Cardiac muscle cell (in vitro differentiated cells and primary cell): ENCODE results near the gene TMEM247. TPM values are rescaled to one million over a fixed set of nuclear protein-coding genes. Genes with fewer than 3 reads are reported as not detected.

ENCODE experiments used
- DNase-seq, 2 donors: peaks; one replicate each; pipeline versions ENCODE4 v3.0.0 to v3.0.0-alpha.2; 2010 to 2017; ENCODE audit warnings: low read depth in 1 of 2, low spot score in 1 of 2
- H3K27ac ChIP-seq: fragments of 200-600 bp; sonication (generic); 2 replicates; pipeline ENCODE4 v1.5.1; 2016
- H3K27me3 ChIP-seq: fragments of 200-600 bp; sonication (generic); 2 replicates; pipeline ENCODE4 v1.6.0; 2016; ENCODE audit warnings: control low read depth
- H3K36me3 ChIP-seq: fragments of 200-600 bp; sonication (generic); 2 replicates; pipeline ENCODE4 v1.5.1; 2016; ENCODE audit warnings: control low read depth
- H3K4me1 ChIP-seq: fragments of 200-600 bp; sonication (generic); 2 replicates; pipeline ENCODE4 v1.8.1; 2017; ENCODE audit warnings: low read depth, mild to moderate bottlenecking, mixed run types
- H3K4me3 ChIP-seq: fragments of 200-600 bp; sonication (generic); 2 replicates; pipeline ENCODE4 v1.5.1; 2016; ENCODE audit warnings: mild to moderate bottlenecking
- H3K9me3 ChIP-seq: fragments of 200-600 bp; sonication (generic); 2 replicates; pipeline ENCODE4 v1.5.1; 2017; ENCODE audit warnings: low read depth, mild to moderate bottlenecking, control low read depth
- CTCF ChIP-seq: IDR thresholded peaks from 2 replicates; pipeline ENCODE4 v1.5.1; 2012; ENCODE audit warnings: low read depth, mild to moderate bottlenecking, low read length
- polyA plus RNA-seq: library from polyadenylated mRNA; unstranded; fragments of >200 nt; fragmentation: Nextera tagmentation; extraction: Ambion mirVana; gene quantifications from 2 replicates; pipeline ENCODE4 v1.2.1, GENCODE V29; 2016
- total RNA-seq: library from RNA; depleted of rRNA; stranded (reverse); fragments of >200 nt; gene quantifications from 2 replicates; pipeline ENCODE4 v1.2.3, GENCODE V29; 2016

TMEM247 gene
- total and polyA plus RNA-seq, 2 experiments from 2014 or later = not detected

- Histone ChIP-seq H3K27ac (no peak overlapping the region), H3K27me3 (no peaks in the 10 kb centered on the region), H3K9me3 (no peaks in the 10 kb centered on the region), H3K4me3 (no peak overlapping the region), H3K4me1 (no peaks in the 10 kb centered on the region), H3K36me3 (no peaks in the 10 kb centered on the region)
- DNase-seq = no peak
- no peak for TF ChIP-seq CTCF
These were observed 20.4 kb upstream of the TMEM247 start for GRCh38 chr2:46458763-46459500.

GRCh38 chr2:46459694-46460093 is 19.7 kb upstream of the TMEM247 start:
- Histone ChIP-seq H3K9me3 (no peaks in the 10 kb centered on the region), H3K4me1 (no peaks in the 10 kb centered on the region), H3K27ac (no peak overlapping the region), H3K4me3 (no peak overlapping the region), H3K36me3 (no peaks in the 10 kb centered on the region), H3K27me3 (no peaks in the 10 kb centered on the region)
- no peak for TF ChIP-seq CTCF
- no peak for DNase-seq

- H3K4me1 ChIP-seq = no peaks in the 10 kb centered on the region
- no peak overlapping the region for H3K4me3 ChIP-seq
- TF ChIP-seq CTCF = no peak
- no peaks in the 10 kb centered on the region for H3K36me3 ChIP-seq
- no peak overlapping the region for H3K27ac ChIP-seq
- peak in 1 of 2 donors; percentile 83 for DNase-seq
- no peaks in the 10 kb centered on the region for H3K9me3 ChIP-seq
- H3K27me3 ChIP-seq = no peaks in the 10 kb centered on the region
These were observed 19.0 kb upstream of the TMEM247 start for GRCh38 chr2:46460241-46460921.

DNA sequence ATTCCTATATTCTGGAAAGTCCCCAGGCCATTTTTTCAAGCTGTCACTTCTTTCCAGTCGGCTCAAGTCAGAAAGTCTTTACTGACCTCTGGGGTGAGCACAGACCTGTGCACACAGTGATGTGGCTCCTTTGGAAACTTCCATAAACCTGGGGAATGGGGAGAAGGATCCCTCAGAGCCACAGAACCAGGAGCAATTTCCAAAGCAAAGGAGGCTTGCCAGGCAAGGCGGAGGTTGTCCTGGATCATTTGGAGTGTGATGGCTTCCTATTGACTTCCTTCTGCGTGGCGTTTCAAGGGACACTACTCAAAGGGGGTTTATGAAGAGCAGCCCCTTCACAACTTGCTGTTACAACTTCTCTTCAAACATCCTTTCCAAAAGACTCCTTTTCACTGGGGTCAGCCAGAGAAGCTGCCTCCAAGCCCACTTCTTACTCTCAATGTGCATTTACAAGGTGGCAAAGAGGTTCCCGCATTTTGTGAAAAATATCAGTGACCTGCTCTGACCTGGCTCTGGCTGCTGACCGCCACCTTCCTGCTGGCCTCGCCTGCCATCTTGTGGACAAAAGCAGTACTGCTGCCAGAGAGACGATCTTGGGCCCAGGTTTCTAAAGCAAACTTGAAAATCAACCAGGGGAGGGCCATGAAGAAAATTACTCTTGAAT is 18.2 kb upstream of the TMEM247 start:
- peak; percentile 98 for TF ChIP-seq CTCF
- Histone ChIP-seq H3K27me3 (no peaks in the 10 kb centered on the region), H3K36me3 (no peaks in the 10 kb centered on the region), H3K4me1 (no peaks in the 10 kb centered on the region), H3K9me3 (no peaks in the 10 kb centered on the region), H3K4me3 (no peak overlapping the region), H3K27ac (no peak overlapping the region)
- DNase-seq = peak; percentile 71 to 79

DNA sequence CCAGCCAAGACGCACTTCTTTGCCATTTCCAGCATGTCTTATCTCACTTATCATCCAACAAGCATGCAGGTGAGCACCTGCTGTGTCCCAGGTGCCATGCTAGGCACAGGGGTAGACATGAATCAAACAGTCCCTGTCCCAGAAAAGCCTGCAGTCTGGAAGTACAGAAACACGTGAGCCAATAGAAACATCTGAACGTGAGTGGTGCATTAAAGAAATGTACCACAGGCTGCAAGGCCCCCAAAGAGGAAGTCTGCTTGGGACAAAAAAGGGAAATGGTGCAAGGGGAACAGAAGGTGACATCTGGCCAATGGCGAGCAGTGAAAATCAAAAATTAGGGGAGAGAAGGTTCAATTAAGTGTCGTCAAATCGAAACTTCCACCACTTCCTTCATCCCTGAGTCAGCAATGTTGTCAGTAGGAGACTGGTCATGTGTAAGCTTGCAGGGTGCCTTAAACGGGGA is 17.6 kb upstream of the TMEM247 start:
- H3K4me3 ChIP-seq = no peak overlapping the region
- H3K27me3 ChIP-seq = no peaks in the 10 kb centered on the region
- H3K27ac ChIP-seq = no peak overlapping the region
- H3K4me1 ChIP-seq = no peaks in the 10 kb centered on the region
- TF ChIP-seq CTCF = no peak
- no peaks in the 10 kb centered on the region for H3K9me3 ChIP-seq
- H3K36me3 ChIP-seq = no peaks in the 10 kb centered on the region
- DNase-seq = no peak
